GM21786 (cell line): ENCODE results near the gene CELA1.
"Not testable (repeated sequence)": the region's sequence is repeated elsewhere in the genome, so short reads cannot be mapped to it uniquely, and the experiment has no call there.

Experiments
- ATAC-seq: cut with Tn5 transposase; IDR thresholded peaks from one replicate; pipeline ENCODE4 v1.9.1; 2021; ENCODE audit not compliant: unreplicated experiment

CELA1 gene

DNA sequence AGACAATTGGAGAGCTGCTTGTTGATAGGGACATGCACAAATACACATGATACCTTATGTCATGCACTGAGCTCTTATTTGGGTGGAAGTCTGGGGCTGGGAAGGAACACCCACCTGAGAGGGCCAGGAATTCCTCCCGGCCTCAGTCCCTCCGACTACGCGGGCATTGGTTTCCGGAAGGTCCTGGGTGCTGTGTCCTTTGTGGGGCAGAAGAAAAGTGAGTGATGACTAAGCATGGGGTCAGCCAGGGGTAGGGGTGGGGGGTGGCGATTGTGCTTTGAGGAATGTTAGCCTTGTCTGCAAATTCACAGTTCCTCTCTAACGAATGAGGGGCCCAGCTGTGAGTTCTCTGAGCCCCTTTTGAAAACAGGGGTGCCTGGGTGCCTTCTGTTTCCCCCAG, 798 bp downstream of the CELA1 start:
- no peak for ATAC-seq

- no peak for ATAC-seq
Observed at GRCh38 chr12:51343201-51343600, 3.3 kb downstream of the CELA1 start.

DNA sequence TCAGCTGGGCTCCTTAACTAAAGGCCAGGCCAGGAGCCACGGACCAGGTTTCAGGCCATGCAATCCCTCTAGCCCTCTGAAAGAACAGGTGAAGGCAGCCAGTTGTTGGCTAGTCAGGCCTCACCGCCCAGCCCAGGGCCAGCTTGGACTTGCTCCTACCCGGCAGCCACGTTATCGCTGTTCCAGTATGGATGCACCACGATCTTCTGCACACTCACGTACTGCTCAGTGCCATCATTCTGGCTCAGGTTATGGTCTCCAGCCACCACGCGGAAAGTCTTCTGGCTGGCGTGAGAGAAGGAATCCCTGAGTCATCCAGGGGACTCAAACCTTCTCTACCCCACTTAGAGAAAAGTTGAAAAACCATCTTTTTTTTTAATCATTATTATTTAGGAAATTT, 4.1 kb downstream of the CELA1 start:
- ATAC-seq = no peak

GRCh38 chr12:51341251-51342007, 5.0 kb downstream of the CELA1 start:
- no peak for ATAC-seq

DNA sequence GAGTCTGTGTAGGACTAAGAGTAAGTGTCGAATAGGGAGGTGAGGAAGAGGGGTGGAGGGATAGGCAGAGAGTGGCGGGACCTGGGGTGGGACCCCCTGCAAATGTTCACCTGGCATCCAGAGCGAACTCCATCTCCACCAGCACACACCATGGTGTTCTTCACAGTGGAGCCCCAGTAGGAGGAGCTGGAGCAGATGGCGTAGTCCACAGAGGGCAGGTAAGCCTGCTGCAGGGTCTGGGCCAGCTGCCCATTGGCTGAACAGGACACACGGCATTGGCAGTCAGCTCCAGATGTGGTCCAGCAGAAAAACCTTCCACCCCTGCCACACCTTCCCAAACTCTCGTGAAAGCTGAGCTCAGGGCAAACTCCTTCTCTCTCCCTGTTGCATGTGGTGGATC, 6.7 kb downstream of the CELA1 start:
- no peak for ATAC-seq

DNA sequence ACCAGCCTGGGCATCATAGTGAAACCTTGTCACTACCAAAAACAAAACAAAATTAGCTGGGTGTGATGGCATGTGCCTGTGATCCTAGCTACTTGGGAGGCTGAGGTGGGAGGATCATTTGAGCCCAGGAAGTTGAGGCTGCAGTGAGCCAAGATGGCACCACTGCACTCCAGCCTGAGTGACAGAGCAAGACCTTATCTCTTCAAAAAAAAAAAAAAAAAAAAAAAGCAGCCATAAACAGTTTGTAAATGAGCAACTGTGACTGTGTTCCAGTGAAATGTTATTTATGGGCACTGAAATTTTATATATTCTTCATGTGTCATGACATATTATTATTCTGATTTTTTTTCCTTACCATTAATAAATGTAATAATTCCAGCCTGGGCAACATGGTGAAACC, 9.1 kb downstream of the CELA1 start:
- ATAC-seq = not testable (repeated sequence)

GRCh38 chr12:51335931-51336330, 10.5 kb downstream of the CELA1 start:
- no peak for ATAC-seq

- ATAC-seq = no peak
Observed at GRCh38 chr12:51334764-51335163, 11.7 kb downstream of the CELA1 start.

DNA sequence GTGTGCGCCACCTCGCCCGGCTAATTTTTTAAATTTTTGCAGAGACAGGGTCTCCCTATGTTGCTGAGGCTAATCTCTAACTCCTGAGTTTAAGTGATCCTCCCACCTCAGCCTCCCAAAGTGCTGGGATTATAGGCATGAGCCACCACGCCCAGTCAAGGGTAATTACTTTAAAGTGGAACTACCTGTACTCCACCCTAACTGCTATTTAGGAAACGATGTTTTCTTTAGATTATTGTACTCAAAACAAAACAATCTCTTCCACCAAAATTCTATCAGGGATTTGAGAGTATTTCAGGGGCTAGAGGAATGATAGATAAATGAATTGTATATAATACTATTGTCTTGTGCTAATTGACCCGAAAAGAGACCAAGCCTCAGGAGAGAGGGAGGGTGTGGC, 12.9 kb downstream of the CELA1 start:
- ATAC-seq = no peak

- ATAC-seq = no peak
Observed at GRCh38 chr12:51330186-51330585, 16.3 kb downstream of the CELA1 start.

- ATAC-seq = no peak
Observed at GRCh38 chr12:51329742-51330141, 16.7 kb downstream of the CELA1 start.

GRCh38 chr12:51328587-51328986, 17.9 kb downstream of the CELA1 start:
- ATAC-seq = no peak

DNA sequence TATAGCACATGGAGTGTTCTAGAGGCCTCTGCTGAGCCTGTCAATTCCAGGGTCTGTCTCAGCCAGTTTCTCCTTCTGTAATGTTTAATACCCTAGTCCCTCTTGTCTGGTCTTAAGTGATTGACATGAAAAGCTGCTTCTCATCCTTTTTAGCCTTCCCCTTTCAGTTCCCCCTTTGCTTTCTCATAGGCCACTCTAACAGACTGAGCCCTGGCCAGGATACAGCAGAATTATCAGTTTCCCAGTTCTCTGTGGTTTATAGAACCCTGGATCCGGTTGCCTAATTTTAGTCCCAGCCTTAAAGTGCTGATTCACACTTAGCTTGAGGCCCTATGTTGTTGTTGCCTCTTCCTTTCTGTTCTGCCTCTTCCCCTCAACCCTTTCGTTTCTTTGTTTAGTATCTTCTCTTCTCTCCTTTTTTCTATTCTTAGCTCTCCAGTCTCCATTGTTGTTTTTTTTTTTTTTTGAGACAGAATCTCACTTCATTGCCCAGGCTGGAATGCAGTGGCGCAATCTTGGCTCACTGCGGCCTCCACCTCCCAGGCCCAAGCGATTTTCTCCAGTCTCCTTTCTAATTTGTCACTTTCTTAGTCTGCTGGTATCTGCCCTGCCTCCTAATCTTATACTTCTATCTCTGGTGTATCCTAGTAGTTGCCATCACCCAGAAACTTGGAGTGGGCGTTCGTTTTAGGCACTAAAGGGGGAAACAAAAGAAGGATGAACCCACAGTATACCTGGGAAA, 19.6 kb downstream of the CELA1 start:
- ATAC-seq = peak; percentile 40

- no peak for ATAC-seq
Observed at GRCh38 chr12:51324953-51325352, 21.5 kb downstream of the CELA1 start.

- ATAC-seq = peak; percentile 50
Observed at GRCh38 chr12:51323966-51324895, 22.2 kb downstream of the CELA1 start, which contains the start of gene BIN2. BIN2 (minus strand) TSS chr12:51324174; CDS start chr12:51324102, 72 bp downstream.

DNA sequence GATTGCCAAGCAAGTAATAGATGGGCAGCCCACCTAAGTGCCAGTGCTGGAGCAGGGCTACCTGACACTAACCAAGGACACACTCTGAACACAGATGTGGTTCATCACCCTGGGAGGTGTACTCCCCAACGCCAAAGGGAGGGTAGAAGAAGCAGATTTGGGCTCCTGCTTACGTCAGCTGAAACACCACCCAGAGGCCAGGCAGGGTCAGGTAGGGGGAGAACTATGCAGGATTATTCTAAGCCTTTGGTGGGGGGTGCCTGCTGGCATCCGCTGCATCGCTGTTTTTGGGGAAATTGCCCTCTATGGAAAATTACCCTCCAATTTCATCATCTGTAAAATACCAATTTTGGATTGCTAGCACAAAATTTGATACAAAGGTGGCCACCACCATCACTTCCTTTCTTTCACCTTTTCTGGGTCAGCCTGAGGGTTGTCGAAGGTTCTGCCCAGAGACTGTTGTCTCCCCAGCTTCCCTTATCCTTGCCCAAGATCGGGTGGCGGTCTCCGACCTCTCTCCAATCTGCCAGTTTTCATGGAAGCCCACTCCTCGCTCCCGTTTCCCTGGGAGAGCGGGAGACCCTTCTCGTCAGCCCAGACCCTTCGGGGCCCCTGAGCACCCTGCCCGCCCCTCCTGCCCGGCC, 23.0 kb downstream of the CELA1 start:
- no peak for ATAC-seq

- ATAC-seq = no peak
Observed at GRCh38 chr12:51322452-51322851, 24.0 kb downstream of the CELA1 start.

DNA sequence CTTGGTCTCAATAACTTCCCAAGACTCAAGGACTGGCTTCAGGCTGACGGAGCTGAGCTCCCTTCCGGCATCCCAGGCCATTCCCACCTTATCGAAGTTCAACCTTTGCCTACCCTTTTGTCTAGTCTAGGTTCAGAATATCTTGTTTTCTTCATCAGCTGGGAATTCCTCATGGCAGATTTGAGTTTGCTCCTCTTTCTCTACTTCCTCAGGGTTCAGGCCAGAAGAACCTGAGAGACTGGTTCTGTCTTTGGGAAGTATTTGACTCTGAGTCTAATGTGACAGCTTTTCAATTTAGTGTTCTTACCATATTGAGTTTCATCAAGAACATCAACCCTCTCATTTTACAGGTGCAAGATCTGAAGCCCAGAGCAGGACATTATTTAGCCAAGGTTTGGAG, 24.6 kb downstream of the CELA1 start:
- ATAC-seq = no peak

DNA sequence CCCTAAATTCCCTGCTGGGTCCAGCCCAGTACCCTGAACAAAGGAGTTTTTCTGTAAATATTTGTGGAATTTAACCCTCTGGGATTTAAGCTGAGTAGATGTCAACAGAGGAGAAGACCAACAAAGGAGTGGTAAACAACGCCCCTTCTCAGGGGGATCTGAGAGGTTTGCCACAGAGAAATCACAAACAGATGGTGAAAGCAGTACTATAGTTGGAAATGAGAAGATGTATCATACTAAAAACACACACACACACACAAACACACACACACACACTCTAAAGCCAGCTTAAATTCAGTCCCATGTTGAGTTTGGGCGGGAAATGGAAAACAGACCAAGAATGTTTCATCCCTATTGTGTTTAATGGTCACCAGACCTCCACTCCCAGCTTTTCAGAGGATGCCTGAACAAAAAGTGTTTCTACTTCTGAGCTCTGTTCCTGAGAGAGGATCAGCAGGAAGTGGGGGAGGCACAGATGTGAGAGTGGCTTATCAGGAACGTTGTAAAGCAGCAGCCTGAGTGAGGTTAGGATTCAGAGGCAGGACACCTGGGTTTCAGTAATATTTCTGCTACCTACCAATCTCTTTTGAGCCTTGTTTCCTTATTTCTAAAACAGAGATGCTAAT, 25.7 kb downstream of the CELA1 start:
- ATAC-seq = no peak

- ATAC-seq = no peak
Observed at GRCh38 chr12:51320311-51320694, 26.2 kb downstream of the CELA1 start.
